GM12873 (cell line): ENCODE measurements around the gene POU6F2.

Source experiments
- CTCF ChIP-seq: IDR thresholded peaks from 2 replicates; pipeline ENCODE4 v1.5.1; 2012; ENCODE audit warnings: low read depth, mild to moderate bottlenecking, moderate library complexity, low read length, control low read depth; ENCODE audit not compliant: insufficient read depth; ENCODE audit errors: missing control alignments

POU6F2 gene

GRCh38 chr7:39240864-39241263 lies 263.2 kb downstream of the POU6F2 start:
- TF ChIP-seq CTCF = no peak

- no peak for TF ChIP-seq CTCF
These were observed 269.9 kb downstream of the POU6F2 start for GRCh38 chr7:39247576-39247975.

- no peak for TF ChIP-seq CTCF
These were observed 270.5 kb downstream of the POU6F2 start for GRCh38 chr7:39248041-39248691.

- TF ChIP-seq CTCF = no peak
These were observed 271.0 kb downstream of the POU6F2 start for GRCh38 chr7:39248692-39249090.

GRCh38 chr7:39249635-39250152 lies 272.0 kb downstream of the POU6F2 start:
- no peak for TF ChIP-seq CTCF

GRCh38 chr7:39252916-39253315 lies 275.2 kb downstream of the POU6F2 start:
- no peak for TF ChIP-seq CTCF

- TF ChIP-seq CTCF = no peak
These were observed 281.8 kb downstream of the POU6F2 start for GRCh38 chr7:39259391-39260003.
